Measurements from ENCODE around the gene FYN. TPM values are rescaled to one million over a fixed set of nuclear protein-coding genes. Genes with fewer than 3 reads are reported as not detected.

The FYN gene
- total RNA-seq, 1 donor from 2014 or later, result 130 TPM

GRCh38 chr6:111857674-111858337, 15.4 kb downstream of the FYN start:
- TF ChIP-seq, protein P1, sequence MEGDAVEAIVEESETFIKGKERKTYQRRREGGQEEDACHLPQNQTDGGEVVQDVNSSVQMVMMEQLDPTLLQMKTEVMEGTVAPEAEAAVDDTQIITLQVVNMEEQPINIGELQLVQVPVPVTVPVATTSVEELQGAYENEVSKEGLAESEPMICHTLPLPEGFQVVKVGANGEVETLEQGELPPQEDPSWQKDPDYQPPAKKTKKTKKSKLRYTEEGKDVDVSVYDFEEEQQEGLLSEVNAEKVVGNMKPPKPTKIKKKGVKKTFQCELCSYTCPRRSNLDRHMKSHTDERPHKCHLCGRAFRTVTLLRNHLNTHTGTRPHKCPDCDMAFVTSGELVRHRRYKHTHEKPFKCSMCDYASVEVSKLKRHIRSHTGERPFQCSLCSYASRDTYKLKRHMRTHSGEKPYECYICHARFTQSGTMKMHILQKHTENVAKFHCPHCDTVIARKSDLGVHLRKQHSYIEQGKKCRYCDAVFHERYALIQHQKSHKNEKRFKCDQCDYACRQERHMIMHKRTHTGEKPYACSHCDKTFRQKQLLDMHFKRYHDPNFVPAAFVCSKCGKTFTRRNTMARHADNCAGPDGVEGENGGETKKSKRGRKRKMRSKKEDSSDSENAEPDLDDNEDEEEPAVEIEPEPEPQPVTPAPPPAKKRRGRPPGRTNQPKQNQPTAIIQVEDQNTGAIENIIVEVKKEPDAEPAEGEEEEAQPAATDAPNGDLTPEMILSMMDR (IDR thresholded peaks at IDR 0.05), result no peak
- TF ChIP-seq POLR2AphosphoS5 (IDR thresholded peaks at IDR 0.05; ENCODE audit: insufficient read depth in 1 of 2, low read depth in 1 of 2), result no peak
- H3K4me1 ChIP-seq, result peaks cover 30% of the 10 kb centered on the region
- intact Hi-C loops (cut with DNase I), result no loop called here
- H3K27me3 ChIP-seq, result no peaks in the 10 kb centered on the region
- no peak for DNase-seq (ENCODE audit: extremely low spot score in 2 of 2)
- H3K36me3 ChIP-seq, result no peaks in the 10 kb centered on the region
- no peaks in the 10 kb centered on the region for H3K9me3 ChIP-seq
- H3K27ac ChIP-seq, result no peak overlapping the region
- H3K4me3 ChIP-seq, result no peak overlapping the region

DNA sequence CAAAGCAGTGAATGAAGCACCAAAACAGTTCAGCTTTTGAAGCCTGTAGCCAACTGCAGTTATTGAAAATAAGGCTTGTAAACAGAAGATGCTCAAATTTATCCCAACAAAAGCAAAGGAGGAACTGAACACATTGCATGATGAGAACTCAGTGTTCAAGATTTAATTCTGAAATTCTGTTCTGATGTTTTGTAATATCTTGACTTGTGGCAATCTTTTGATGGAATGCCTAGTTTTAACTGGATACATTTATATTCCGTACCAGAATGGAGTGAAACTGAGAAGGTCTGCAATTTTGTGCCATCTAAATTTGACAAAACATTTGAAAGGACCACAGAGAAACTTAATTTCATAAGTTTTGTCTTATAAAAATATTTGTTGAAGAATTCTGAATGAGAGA, 17.5 kb downstream of the FYN start:
- H3K9me3 ChIP-seq, result no peaks in the 10 kb centered on the region
- H3K27me3 ChIP-seq, result no peaks in the 10 kb centered on the region

GRCh38 chr6:111854683-111855082, 18.6 kb downstream of the FYN start:
- Histone ChIP-seq H3K4me3 (no peak overlapping the region), H3K4me1 (peaks cover 57% of the 10 kb centered on the region), H3K36me3 (no peaks in the 10 kb centered on the region), H3K27me3 (no peaks in the 10 kb centered on the region), H3K27ac (no peak overlapping the region), H3K9me3 (no peaks in the 10 kb centered on the region)
- intact Hi-C loops (cut with DNase I), result no loop called here
- TF ChIP-seq POLR2A (IDR thresholded peaks at IDR 0.05) (no peak), POLR2AphosphoS5 (IDR thresholded peaks at IDR 0.05; ENCODE audit: insufficient read depth in 1 of 2, low read depth in 1 of 2) (no peak)
- TF ChIP-seq, protein P1 (IDR thresholded peaks at IDR 0.05), result no peak
- DNase-seq (ENCODE audit: extremely low spot score in 2 of 2), result no peak

More for the DNA sequence above, 17.5 kb downstream of the FYN start:
- no peak overlapping the region for H3K27ac ChIP-seq
- H3K36me3 ChIP-seq, result no peaks in the 10 kb centered on the region
- DNase-seq (ENCODE audit: extremely low spot score in 2 of 2), result no peak
- H3K4me3 ChIP-seq, result no peak overlapping the region
- no peak for TF ChIP-seq POLR2AphosphoS5 (IDR thresholded peaks at IDR 0.05; ENCODE audit: insufficient read depth in 1 of 2, low read depth in 1 of 2)
- intact Hi-C loops (cut with DNase I), result no loop called here
- H3K4me1 ChIP-seq, result peaks cover 49% of the 10 kb centered on the region

GRCh38 chr6:111852725-111853124, 20.5 kb downstream of the FYN start:
- Histone ChIP-seq H3K36me3 (no peaks in the 10 kb centered on the region), H3K4me1 (peaks cover 65% of the 10 kb centered on the region), H3K4me3 (no peak overlapping the region), H3K9me3 (no peaks in the 10 kb centered on the region), H3K27me3 (no peaks in the 10 kb centered on the region), H3K27ac (no peak overlapping the region)
- intact Hi-C loops (cut with DNase I), result no loop called here
- no peak for DNase-seq (ENCODE audit: extremely low spot score in 2 of 2)
- TF ChIP-seq, protein P1 (IDR thresholded peaks at IDR 0.05), result no peak
- TF ChIP-seq POLR2A (IDR thresholded peaks at IDR 0.05) (no peak), POLR2AphosphoS5 (IDR thresholded peaks at IDR 0.05; ENCODE audit: insufficient read depth in 1 of 2, low read depth in 1 of 2) (no peak)

DNA sequence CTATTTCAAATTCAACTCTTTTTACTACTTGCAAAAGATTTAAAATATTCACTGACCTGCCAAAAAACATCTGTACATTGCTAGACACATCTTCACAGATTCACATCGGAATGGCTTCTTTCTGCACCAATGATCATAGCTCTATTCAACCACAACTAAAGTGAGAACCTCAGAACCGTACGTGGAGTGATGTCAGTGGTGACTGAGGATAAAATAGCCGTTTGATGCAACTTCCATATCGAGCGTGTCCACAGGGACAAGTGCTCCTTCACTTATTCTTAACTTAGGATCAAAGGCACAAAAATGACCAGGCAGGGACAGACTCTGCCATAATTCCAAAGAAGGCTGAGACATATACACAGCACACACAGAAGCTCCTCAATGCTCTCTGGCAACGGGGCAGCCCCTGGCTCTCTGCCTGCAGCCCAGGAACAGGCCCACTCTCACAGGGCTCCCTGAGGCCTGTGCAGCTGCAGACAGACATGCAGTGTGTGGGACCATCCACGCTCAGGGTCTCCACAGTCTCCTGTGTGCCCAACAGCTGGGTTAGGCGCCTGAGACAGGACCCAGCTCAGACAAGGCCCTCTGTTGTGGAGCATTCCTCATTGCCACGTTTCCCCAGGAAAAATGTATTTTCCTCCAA, 22.8 kb downstream of the FYN start:
- Histone ChIP-seq H3K27ac (no peak overlapping the region), H3K9me3 (no peaks in the 10 kb centered on the region), H3K4me3 (no peak overlapping the region), H3K36me3 (no peaks in the 10 kb centered on the region), H3K27me3 (no peaks in the 10 kb centered on the region), H3K4me1 (peaks cover 79% of the 10 kb centered on the region)
- TF ChIP-seq, protein P1 (IDR thresholded peaks at IDR 0.05), result no peak
- TF ChIP-seq POLR2AphosphoS5 (IDR thresholded peaks at IDR 0.05; ENCODE audit: insufficient read depth in 1 of 2, low read depth in 1 of 2) (no peak), POLR2A (IDR thresholded peaks at IDR 0.05) (no peak)
- intact Hi-C loops (cut with DNase I), result no loop called here
- DNase-seq (ENCODE audit: extremely low spot score in 2 of 2), result no peak

Measured in vagina (tissue), 2 donors.